ENCODE data around the gene UBE3B.

Gene UBE3B

GRCh38 chr12:109532721-109533486 is 55.5 kb downstream of the UBE3B start:
- no peak for DNase-seq

- no peak for DNase-seq
Observed at GRCh38 chr12:109533487-109533740, 56.0 kb downstream of the UBE3B start.

GRCh38 chr12:109534456-109534855 is 57.0 kb downstream of the UBE3B start:
- no peak for DNase-seq

- no peak for DNase-seq
Observed at GRCh38 chr12:109535231-109535862, 57.9 kb downstream of the UBE3B start.

- no peak for DNase-seq
Observed at GRCh38 chr12:109535863-109536250, 58.4 kb downstream of the UBE3B start.

- no peak for DNase-seq
Observed at GRCh38 chr12:109537136-109537535, 59.7 kb downstream of the UBE3B start.

GRCh38 chr12:109538191-109538863 is 60.9 kb downstream of the UBE3B start:
- DNase-seq = no peak

GRCh38 chr12:109539508-109539907 is 62.1 kb downstream of the UBE3B start:
- DNase-seq = no peak

- no peak for DNase-seq
Observed at GRCh38 chr12:109540526-109541412, 63.3 kb downstream of the UBE3B start.

- no peak for DNase-seq
Observed at GRCh38 chr12:109541413-109541726, 63.9 kb downstream of the UBE3B start.

- no peak for DNase-seq
Observed at GRCh38 chr12:109542014-109542413, 64.6 kb downstream of the UBE3B start.

GRCh38 chr12:109542876-109543275 is 65.4 kb downstream of the UBE3B start:
- no peak for DNase-seq

GRCh38 chr12:109544955-109545531 is 67.6 kb downstream of the UBE3B start:
- DNase-seq = no peak

- no peak for DNase-seq
Observed at GRCh38 chr12:109545826-109546225, 68.4 kb downstream of the UBE3B start.

GRCh38 chr12:109547286-109547685 is 69.9 kb downstream of the UBE3B start:
- DNase-seq = no peak

GRCh38 chr12:109548258-109548657 is 70.8 kb downstream of the UBE3B start:
- DNase-seq = no peak

GRCh38 chr12:109549613-109550270 is 72.3 kb downstream of the UBE3B start:
- no peak for DNase-seq

GRCh38 chr12:109550281-109550680 is 72.8 kb downstream of the UBE3B start:
- no peak for DNase-seq

- DNase-seq = no peak
Observed at GRCh38 chr12:109551108-109551507, 73.7 kb downstream of the UBE3B start.

- DNase-seq = no peak
Observed at GRCh38 chr12:109552971-109553370, 75.5 kb downstream of the UBE3B start.

- no peak for DNase-seq
Observed at GRCh38 chr12:109553483-109553882, 76.0 kb downstream of the UBE3B start.

- DNase-seq = no peak
Observed at GRCh38 chr12:109553906-109554500, 76.6 kb downstream of the UBE3B start.
